HuH-7.5 (cell line): ENCODE results near the gene GIPC3.
A peak's percentile ranks its signal among the peaks of the same experiment; 100 is the strongest.

ENCODE experiments used
- DNase-seq: peaks from one replicate; pipeline ENCODE4 v3.0.0; 2011; ENCODE audit warnings: low spot score

GIPC3 gene

DNA sequence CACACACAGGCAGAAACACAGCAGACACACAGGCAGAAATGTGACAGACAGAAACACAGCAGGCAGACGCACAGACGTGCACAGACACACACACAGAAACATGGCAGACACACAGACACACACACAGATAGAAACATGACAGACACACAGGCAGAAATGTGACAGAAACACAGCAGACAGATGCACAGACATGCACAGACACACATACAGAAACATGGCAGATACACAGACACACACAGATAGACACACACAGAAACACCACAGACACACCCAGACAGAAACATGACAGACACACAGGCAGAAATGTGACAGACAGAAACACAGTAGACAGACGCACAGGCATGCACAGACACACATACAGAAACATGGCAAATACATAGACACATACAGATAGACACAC lies 20.1 kb downstream of the GIPC3 start:
- DNase-seq: no peak

DNA sequence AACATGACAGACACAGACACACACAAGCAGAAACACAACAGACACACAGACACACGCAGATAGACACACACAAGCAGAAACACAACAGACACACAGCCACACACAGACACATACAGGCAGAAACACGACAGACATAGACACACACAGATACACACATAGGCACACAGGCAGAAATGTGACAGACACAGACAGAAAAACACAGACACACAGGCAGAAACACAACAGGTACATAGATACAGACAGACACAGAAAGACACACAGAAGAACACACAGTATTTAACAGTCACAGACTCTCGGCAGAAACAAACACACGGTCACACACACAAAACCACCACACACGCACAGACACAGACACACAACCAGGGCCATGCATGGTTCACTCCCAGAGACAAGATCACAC lies 20.5 kb downstream of the GIPC3 start:
- no peak for DNase-seq

DNA sequence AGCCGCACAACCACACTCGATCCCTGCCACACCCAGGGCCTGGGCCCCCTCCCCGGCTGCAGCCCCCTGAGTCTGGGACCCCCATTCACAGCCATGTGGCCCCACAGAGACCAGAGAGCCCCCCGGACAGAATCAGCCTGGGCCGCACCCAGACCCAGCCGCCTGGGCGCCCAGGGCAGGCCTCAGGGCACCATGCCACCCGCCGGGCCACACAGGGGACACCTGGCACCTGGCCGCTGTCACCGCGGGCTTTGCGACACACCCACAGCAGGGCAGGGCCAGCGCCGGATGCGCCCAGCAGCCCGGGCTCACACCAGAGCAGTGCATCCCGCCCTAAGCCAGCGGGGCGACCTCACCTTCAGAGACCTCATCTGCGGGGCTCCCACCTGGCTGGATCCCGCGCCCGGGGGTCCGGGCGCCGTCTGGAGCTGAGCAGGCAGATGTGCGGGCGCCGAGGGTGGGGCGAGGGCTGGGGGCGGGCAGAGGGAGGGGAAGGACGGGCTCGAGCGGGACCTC lies 21.0 kb downstream of the GIPC3 start:
- no peak for DNase-seq

DNA sequence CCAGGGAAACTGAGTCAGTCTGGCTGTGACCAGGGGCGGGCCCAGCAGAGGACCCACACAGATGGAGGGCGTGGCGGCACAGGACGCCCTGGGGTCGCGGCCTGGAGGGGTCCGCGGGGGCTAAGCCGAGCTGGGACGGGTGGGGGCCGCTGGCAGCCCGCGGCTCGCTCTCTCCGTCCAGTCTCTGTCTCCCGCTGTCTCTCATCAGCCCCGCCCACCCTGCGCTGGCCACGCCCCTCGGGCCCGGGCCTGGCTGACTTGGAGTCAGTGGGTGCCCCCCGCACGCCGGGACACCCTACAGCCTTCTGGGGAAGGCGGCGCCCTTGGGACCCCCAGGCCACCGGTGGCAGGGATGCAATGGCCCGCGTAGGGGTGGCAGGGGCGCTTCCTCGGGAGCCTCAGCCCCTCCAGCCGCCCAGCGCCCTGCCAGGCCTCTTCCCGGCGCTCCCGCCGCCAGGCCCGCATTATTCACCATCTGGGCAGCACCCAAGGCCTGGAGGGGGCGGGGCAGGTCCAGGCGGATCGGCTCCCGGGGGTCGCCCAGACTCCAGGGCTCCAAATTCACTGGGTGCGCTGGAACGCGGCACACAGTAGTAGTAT lies 21.5 kb downstream of the GIPC3 start, which contains the start of gene TBXA2R:
Gene TBXA2R (minus strand): TSS at position 186 of the 600 bp plus-strand sequence. CDS start 6,241 bp downstream, outside the sequence.
- DNase-seq: peak; percentile 80

DNA sequence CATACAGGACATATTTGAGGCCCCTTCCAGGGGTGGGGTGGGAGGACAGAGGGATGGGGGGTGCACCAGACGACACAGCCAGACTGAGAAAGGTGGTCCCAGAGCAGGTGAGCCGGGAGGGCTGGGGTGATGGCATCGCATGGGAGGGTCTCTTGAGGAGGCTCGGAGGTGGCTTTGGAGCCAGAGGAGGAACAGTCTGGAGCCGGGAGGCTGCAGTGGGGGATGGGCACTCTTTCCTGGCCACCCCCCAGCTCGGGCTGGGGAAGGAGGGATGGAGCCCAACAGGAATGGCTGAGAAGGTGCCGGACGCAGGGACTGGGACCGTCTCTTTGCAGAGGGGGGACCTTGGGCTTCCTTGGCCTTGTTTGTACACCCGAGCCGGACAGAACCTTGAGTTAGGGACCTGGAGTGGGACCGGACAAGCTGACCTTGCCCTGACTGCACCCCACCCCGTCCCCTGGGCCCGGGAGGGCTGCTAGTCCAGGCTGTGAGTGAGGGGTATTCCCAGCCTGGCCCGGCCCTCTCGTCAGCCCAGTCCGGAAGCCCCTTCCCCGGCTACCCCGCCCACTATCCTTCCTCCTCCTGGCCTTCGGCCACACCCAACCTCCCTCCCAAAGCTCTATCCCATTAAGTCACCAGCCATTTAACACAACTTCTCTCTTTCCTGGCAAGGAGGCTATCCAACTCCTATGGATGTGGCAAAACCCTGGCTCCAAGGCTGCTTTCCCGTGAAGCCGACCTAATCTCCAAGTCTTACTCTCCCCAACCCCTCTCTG lies 22.2 kb downstream of the GIPC3 start:
- DNase-seq: no peak

DNA sequence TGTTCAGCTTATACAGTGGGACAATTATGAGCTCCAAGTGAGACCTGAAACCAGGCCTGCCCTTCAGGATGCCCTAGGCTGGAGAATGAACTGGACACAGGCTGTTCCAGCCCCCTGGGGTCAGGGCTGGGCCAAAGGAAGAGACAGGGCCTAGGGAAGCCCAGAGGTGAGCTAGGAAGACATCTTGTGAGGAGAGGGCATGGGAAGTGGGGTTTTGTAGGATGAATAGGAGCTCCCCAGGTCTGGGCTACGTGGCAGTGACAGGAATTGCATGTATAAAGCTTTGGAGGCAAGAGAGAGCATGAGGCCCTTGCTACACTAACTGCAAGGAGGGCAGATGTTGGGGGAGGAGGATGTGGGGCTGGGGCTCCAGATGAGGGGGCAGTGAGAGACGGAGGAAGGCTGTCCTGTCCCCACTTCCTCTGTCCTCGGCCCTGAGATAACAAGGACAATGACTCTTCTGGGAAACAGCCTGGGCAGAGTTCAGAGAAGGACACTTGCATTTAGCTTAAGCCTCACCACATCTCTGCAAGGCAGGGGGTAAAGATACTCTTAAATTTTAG lies 22.9 kb downstream of the GIPC3 start:
- DNase-seq: no peak

DNA sequence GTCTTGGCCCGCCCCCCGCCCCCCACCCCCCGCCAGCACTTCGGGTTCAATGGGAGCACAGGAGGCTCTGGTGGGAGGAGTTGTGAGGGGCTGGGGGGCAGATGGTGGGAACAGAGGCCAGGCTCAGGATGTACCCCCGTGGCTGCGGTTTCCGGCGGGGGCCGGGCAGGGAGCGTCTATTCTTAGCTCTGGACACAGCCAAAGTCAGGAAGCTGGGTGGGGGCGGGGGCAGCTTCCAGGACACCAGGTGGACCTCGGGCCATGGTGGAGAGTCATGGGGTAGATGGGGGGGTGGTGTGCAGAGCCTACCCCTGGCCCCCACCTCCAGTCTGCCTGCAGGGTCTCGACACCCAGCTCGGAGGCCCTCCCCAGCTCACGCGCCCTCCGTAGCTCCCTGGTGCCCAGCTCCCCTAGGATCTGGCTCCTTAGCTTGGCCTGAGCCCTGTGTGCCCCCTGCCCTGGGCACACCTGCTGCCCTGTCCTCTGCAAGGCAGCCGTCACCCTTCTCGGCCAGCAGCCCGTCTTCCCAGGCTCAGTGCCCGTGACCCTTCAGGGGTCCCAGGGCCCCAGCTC lies 23.6 kb downstream of the GIPC3 start:
- no peak for DNase-seq

DNA sequence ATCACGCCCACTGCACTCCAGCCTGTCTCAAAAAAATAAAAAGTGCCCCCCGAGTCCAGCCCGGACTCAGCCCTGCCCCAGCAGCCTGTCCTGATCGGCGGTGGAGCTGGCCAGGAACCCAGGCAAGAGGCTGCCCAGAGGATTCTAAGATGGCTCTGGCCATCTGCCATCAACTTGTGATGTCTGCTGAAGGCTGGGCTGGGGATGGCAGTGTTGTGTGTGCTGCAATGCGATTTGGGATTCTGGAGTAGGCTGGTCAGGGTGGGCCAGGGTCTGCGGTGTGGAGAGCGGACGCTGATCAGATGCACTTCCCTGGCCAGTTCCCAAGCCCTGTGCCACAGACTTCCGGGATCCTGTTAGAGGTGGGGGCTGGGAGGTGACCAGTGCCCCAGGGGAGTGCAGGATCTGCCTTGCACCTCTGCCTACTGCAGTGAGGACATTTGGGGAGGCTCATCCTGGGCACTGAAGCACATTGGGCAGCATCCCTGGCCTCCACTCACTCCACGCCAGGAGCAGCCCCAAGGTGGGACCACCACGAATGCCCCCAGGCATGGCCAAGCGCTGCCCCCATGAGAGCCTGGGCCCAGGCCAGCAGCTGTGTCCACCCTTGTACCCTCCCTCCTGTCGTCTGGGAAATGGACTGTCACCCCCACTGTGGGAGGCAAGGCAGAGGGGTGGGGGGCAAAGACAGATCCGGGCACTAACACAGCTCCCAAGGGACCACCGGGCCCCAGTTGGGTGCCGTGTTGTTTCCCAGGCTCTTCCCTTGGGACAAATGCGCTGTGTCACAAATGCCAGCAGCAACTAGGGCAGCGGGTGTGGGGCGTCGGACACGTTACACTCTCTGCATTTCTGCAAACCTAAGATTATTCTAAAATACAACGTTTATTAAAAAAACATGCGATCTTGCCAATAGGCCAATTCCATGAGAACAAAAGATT lies 24.8 kb downstream of the GIPC3 start:
- no peak for DNase-seq

DNA sequence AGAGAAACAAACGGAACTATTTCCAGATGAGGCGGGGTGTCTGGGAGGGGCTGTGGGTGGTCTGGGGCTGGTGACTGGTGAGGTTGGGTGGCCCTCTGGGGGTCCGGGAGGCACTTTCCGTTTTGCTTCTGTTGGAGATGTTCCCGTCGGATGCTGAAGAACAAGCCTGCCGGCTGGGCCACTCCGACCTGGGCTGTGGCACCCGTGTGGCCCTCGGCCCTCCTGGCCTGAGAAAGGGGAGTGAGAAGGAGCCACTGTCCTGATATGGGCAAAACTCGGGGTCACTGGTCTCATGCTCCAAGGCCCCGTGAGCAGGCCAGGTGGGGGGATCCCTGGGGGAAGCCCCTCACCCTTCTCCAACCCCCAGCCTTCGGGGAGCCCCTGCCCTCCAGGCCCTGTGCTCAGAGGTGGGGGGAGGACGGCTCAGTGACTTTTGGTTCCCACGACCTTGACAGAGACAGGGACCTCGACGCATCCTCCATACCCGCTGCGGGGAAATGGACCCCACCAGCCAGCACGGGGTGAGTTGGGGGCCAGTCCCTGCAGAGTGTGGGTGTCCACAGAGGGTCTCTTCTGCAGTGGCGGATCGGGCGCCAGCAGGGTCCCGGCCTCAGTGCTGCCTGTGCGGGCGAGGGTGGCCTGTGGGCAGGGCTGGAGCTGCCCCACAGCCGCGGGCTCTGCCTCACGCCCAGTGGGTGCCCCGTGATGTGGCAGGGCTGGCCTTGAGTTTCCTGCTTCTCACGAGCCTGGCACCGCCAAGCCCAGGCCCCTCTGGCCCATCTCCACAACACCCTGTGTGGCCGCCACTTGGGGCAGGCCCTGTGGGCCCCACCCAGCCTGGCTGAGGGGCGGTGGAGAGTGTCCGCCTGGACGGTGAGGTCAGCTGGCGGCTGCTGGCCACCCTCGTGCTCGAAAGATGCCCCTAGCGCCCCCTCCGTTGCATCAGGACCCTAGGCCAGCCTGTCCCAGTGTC lies 25.8 kb downstream of the GIPC3 start:
- DNase-seq: no peak

DNA sequence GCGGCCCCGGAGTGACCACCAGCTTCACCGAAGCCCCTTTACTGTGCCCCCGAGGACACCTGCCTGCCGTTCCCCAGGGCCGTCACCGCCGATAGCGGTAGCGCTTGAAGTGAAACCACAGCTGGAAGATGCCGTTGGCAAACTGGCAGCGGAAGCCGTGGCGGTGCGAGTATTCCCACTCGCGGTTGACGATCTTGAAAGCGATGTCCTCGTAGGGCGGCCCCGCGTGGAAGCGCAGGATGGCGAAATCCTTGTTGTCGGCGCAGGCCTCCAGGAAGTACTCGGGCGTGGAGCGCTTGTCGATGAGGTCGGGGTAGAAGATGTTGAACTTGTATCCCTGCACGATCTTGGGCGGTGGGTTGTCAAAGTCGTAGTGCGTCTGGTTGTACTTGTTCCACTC lies 26.6 kb downstream of the GIPC3 start:
- no peak for DNase-seq

DNA sequence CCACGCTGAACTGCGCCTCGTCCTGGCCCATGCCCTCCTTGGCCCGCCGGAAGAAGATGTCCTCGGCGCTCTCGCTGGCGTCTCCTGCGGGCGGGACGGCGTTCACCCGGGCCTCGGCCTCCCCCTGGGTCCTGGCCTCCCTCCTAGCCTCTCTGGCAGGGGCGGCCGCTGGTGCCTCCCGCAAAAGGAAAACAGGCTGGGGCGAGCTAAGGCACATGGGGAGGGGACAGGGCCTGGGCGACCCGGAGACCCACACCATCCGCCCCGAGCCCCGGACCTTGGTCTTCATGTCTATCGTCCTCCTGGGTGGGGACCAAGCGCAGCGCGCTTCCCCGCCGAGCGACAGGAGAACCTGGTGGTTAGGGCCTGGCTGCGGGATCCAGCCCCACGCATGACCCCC lies 27.1 kb downstream of the GIPC3 start:
- DNase-seq: no peak

DNA sequence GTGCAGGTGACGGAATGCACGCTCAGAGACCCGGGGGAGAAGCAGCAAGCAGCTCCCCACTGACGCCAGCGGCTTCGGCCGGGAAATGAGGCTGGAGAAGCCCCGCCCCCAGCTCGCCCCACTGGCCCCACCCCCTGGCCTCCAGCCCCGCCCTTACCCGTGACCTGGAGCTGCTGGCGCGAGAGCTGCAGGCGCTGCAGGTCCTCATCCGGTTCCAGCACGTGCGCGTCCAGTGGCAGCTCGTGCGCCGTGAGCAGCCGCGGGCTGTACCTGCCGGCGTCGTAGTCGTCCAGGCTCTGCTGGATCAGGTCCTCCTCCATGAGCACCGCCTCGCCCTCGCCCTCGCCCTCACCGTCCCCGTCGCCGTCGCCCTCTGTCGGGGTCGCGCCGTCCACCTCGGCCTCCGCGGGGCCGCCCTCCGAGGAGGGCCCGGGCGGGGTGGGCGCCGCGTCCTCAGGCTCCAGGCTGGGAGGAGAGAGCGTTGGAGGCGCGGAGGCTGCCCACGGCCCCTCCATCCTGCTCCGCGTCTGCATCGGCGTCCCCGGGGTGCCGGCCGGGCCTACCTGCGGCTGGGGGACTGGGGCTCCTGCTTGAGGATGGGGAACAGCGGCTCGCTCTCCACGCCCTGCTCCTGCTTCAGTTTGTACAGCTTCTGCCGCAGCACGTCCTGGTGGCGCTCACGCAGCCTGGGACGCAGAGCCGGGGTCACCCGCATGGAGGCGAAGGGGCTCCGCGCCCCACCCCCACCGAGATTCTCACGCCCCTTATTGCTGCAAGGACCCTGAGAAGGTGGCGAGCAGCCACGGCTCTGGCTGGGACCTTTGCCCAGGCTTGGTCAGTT lies 27.8 kb downstream of the GIPC3 start:
- DNase-seq: no peak

DNA sequence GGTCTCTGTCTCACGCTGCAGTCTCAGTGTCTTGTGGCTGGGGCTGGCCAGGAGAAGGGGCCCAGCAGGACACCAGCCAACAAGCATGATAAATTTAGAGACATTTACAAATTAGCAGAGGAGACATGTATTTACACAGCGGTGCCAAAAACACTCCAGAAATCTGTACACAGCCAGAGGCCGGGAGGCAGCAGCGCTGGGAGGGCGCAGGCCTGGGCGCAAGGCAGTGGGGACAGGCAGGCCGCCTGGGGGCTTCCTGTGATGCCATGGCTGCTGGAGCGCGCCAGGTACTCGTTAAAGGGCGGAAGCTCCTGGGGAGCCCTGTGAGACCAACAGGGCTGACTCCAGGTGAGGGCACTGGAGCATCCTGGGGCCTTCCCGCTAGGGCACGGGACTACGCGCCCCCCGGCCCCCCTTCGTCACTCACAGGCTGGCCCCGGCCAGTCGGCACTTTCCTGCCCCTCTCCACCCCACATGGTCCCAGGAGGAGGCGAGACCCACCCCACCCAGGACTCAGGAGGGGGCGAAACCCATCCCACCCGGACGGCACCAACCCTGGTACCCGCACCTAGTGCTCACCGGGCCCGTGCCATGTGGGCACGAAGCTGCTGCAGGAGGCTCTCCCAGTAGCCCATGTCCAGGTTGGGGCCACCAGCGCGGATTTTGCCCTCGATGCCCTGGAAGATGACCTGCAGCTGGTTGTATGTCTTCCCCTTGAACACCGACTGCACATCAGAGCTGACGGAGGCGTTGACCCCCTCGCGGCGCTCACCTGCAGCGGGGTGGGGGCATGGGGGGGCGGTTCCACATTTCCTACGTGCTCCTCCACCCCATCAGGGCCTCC lies 28.8 kb downstream of the GIPC3 start:
- no peak for DNase-seq

DNA sequence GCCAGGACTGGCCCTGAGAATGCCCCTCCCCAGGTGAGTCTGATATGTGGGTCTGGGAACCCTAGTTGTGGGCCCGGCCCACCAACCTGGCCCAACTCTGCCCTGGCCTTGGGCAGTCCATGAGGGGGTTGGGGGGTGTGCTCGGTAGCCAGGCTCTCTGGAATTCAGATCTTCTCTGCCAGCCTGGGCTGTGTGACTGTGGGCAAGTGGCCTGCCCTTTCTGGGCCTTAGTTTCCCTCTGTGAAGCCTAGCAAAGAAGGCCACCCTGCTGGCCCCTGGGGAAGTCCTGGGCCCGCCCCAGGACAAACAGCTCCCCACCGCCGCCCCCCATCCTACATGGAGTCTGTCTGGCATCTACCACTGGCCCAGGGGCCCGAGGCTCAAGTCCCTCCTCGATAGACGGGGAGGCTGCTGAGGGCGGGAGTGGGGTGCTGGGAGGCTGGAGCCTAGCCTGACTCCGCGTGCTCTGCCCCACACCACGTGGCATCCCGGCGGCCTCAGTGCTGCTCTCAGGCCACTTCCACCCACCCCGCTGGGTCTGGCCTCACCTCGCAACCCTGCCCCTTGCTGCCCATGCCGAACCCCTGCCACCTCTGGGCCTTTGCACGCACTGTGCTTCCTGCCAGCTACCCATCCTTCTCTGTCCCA lies 29.7 kb downstream of the GIPC3 start:
- no peak for DNase-seq

DNA sequence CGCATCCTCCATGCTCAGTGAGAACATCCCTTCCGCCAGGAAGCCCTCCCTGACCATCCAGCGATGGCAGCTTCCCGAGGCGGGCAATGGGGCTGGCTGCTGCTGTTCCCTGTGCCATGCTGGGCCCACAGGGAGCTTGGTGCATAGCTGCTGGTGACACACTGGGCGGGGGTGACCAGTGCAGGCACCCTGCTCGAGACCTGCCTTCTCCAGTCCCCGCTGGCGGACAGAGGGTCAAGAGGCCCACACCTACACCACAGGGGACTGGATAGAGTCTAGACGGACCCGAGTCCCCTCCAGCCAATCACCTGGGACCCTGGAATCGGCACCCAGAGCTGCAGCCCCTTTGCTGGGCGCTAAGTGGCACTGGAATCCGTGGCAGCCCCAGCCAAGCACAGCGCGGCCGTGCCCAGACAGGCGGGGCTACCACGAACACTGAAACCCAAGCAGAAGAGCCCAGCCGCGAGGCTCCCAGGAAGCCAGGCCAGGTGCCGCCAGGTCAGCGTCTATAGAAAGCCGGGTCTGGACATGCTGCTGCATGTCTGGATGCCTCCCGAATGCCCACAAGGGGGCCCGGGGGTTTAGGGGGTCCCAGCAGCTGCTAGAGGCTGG lies 30.4 kb downstream of the GIPC3 start:
- no peak for DNase-seq

DNA sequence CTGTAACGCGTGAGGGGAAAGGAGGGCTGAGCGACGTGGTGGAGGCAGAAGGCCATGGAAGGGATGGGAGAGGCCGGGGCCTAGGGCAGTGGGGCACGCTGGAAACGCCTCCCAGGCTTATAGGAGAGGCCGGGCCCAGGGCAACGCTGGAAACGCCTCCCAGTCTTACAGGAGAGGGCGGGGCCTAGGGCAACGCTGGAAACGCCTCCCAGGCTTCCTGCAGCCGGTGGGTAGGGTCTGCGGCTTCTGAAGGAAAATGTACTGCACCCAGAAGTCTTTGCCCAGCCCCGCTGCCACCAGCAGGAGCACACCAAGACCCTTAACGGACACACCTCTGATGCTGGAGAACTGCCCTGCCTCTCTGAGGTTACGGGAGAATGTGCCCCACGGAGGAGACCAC lies 32.2 kb downstream of the GIPC3 start:
- no peak for DNase-seq

DNA sequence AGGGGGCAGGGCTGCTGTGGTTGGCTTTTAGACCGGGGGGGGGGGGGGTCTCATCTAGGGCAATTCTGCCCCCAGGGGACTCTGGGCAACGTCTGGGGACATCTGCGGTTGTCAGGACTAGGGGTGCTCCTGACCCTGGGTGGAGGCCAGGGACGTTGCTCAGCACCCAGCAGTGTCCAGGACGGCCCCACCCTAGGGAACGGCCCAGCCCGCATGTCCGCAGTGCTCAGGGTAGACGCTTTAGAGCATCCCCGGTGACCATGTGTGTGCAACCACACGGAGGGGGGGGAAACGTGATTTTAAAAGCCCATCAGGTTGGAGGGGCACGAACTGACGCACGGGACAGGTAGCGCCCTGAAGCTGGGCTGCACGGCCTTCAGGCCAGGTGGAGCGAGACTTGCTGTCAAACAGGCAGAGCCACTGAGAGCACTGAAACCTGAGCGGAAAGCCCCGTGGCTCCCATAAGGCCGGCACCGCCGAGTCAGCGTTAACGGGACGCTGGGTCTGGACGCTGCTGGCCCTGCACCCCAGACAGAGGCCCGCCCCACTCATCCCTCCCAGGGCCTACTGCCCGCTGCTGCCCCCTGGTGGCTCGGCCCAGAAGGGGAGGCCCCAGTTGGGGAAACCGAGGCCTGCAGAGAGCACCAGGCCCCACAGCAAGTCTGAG lies 33.0 kb downstream of the GIPC3 start:
- DNase-seq: peak; percentile 81
